ENCODE results near the gene FLACC1.

The FLACC1 gene

DNA sequence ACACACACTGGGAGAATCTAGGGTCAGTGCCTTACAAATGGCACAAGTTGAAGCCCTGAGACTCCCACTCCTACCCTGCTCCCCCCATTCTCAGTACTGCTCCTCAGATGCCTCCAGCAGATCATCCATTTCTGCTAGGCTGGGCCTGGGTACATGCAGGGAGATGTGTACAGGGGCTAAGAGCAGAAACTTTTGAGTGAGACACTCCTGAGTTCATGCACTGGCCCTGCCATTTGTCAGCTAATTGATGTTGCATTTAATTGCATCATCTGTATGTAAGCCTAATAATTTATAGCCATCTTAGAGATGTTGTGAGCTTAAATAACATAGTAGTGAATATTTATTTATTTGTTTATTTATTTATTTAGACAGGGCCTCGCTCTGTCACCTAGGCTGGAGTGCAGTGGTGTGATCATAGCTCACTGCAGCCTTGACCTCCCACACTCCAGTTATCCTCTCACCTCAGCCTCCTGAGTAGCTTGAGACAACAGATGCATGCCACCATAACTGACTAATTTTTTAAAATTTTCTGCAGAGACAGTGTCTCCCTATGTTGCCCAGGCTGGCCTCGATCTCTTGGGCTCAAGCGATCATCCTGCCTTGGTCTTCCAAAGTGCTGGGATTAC lies 101.6 kb downstream of the FLACC1 start:
- no peak for DNase-seq (ENCODE audit: low spot score)

DNA sequence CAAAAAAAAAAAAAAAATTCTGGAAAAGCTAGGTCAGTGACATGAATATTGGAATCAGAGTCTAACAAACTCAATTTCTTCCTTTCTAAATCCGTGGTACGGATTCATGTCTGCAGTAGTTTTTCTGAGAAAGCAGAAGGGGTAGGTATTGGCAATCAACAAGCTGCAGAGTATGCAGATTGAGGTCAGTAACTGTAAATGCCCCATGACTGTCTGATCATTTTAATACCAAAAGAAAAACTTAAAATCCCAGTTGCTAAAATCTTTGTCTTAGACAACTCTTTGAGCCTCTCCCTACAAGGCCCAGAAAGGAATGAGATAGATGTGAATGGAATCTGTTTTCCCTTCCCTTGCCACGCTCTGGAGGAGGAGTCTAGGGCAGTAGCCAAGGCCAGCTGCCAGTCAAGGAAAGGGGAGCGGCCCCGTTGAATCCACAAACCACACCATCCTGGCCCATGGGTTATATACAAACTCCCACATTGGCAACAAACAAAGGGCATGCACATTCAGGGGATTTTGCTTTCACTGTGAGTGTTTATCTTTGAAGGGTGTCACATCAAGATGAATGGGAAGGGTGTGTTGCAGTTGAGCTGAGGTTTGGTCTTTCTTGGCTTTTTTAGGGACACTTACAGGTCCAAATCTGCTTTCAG lies 102.9 kb downstream of the FLACC1 start:
- DNase-seq (ENCODE audit: low spot score): no peak

DNA sequence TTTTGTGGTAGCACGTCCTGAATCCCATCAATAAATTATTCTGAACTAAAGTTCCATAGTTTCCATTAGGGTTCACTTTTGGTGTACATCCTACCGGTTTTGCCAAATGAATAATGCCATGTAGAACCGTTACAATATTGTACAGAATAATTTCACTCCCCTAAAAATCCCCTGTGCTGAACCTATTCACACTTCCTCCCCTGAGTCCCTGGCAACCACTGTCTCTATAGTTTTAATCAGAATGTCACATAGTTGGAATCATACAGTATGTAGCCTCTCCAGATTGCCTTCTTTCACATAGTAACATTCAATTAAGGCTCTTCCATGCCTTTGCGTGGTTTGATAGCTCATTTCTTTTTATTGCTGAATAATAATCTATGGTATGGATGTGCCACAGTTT lies 106.4 kb downstream of the FLACC1 start:
- no peak for DNase-seq (ENCODE audit: low spot score)

DNA sequence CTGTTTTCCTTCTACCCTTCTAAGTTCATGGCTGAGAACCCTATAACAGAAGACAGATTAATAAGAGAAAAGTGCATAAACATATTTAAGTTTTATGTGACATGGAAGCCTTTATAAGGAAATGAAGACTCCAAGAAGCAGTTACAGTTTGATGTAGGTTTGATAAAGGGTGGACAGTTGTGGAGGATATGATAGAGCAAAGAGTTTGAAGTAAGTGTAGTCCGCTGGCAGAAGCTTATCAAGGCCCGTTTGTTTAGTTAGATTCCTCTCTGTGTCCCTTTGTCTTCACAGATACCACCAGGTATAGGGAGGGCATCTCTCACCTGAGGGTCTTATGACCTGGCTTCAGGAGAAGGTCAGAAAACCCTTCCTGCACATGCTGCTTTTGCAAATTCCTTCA lies 107.3 kb downstream of the FLACC1 start:
- no peak for DNase-seq (ENCODE audit: low spot score)

DNA sequence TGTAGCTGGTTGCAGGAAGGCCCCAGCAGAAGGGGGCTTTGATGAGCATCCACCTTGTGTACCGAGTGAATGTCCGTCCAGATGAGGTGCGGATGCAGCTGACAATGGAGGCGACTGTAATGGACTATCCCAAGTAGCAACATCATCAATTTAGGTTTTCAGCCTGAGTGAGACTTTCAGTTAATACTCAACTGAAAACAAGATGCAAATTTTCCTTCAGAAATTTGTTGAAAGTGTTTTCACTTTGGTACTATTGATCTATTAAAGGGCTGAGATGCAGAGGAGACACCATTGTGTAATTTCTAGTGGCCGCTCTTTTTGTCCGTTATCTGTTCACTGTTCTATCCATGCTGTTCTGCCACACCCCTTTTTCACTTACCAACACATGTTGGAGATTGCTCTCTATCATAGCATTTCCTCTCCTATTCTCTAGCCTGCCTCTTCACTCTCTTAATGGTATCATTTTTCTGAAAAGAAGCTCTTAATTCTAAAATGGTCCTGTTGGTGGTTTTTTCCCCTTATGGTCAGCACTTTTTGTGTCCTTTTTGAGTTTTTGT lies 108.8 kb downstream of the FLACC1 start:
- DNase-seq (ENCODE audit: low spot score): no peak

DNA sequence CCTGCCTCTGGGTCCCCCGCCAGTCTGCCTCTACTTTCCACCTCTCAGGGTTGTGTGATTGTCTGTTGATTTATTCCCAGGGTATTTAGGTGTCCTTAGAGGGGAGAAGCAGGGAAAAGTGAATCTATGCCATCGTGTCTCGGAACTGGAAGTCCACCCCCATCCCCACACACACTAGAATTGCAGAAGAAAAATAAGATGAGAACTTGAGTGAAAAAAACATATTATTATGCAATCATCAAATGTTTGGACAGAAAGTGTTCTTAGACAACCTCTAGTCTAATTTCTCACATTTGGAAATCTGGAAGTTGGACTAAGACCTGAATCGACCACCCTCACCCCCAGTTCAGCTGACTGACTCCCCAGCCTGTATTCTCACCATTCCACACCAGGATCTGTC lies 110.9 kb downstream of the FLACC1 start:
- DNase-seq (ENCODE audit: low spot score): no peak

DNA sequence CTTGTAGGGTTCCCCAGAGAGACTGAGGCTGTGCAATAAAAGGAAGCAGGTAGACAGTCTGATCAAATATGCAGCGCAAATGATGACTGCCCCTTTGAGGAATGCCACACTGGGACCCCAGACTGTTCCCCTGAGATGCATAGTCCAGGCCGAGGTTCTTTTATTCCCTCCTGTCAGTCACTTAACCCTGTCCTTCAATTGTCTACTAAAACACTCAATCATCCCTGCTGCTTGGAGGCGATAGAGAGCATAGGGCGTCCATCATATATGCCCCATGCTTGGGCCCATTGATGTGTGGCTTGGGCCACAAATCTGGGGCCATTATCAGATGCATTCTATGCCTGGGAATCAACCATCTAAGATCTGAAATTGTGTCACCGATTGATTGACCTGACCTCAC lies 112.3 kb downstream of the FLACC1 start:
- no peak for DNase-seq (ENCODE audit: low spot score)

DNA sequence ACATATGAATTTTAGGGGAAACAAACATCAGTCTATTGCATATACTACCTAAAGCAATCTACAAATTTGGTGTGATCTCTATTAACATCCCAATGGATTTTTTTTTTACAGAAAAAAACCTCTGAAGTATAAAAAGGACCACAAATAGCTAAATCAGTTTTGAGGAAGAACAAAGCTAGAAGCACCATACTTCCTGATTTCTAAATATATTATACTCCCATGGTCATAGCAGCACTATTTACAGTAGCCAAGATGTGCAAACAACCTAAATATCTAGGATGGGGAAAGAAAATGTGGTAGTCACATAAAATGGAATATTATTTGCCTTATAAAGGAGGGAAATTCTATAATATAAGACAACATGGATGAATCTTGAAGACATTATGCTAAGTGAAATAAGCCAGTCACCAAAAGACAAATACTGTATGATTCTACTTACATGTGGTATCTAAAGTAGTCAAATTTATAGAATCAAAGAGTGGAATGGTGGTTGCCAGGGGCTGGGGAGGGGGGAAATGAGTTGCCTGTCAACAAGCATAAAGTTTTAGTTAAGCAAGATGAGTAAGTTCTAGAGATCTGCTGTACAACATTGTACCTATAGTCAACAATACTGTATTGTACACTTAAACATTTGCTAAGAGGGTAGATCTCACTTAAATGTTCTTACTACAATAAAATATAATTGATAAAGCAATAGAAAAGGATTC lies 114.4 kb downstream of the FLACC1 start:
- DNase-seq (ENCODE audit: low spot score): no peak

DNA sequence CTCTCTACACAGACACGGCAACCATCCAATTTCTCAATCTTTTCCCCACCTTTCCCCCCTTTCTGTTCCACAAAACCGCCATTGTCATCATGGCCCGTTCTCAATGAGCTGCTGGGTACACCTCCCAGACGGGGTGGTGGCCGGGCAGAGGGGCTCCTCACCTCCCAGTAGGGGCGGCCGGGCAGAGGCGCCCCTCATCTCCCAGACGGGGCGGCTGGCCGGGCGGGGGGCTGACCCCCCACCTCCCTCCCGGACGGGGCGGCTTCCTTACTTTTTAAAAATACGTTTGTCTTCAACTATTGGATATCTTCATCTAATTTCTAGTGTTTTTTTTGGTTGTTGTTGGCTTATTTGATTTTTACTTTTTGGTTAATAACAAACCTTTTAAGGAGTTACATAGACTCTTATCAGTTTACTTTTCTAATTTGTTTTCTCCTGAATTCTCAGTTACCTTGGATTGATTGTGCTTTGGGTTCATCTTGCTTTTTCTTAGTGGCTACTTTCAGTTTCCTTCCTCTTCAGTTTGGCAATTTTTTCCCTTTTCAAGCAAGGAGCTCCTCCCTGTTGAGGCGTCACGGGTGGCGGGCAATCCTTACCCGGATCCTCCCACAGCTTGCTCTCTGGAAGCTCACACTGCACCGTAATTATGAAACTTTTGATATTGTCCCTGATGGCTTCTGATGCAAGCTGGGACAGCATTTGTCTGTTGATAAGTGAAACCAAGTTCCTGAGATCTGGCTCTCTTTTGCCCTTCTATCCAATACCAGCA lies 117.8 kb downstream of the FLACC1 start:
- peak; percentile 47 for DNase-seq (ENCODE audit: low spot score)

Measured in pons (tissue), 1 donor.